Endothelial cell (in vitro differentiated cells): Measurements from ENCODE around the gene ITPRIPL2. TPM values are rescaled to one million over a fixed set of nuclear protein-coding genes. Genes with fewer than 3 reads are reported as not detected.

Experiments used
- DNase-seq: peaks from one replicate; pipeline ENCODE4 v3.0.0; 2021; ENCODE audit warnings: low spot score
- H3K27ac Mint-ChIP-seq: one replicate; pipeline ENCODE4 v1.8.0; 2021; ENCODE audit warnings: mixed read lengths, inconsistent platforms; ENCODE audit not compliant: unreplicated experiment
- H3K27me3 Mint-ChIP-seq: one replicate; pipeline ENCODE4 v1.8.0; 2021; ENCODE audit warnings: mild to moderate bottlenecking, moderate library complexity, mixed read lengths, inconsistent platforms; ENCODE audit not compliant: unreplicated experiment
- H3K36me3 Mint-ChIP-seq: one replicate; pipeline ENCODE4 v1.8.0; 2021; ENCODE audit warnings: mild to moderate bottlenecking, low read depth, mixed read lengths, inconsistent platforms; ENCODE audit not compliant: unreplicated experiment
- H3K4me1 Mint-ChIP-seq: one replicate; pipeline ENCODE4 v1.8.0; 2021; ENCODE audit warnings: mild to moderate bottlenecking, mixed read lengths, inconsistent platforms; ENCODE audit not compliant: unreplicated experiment
- H3K4me3 Mint-ChIP-seq: one replicate; pipeline ENCODE4 v1.8.0; 2021; ENCODE audit warnings: mild to moderate bottlenecking, mixed read lengths, inconsistent platforms; ENCODE audit not compliant: unreplicated experiment
- H3K9me3 Mint-ChIP-seq: one replicate; pipeline ENCODE4 v1.8.0; 2021; ENCODE audit warnings: mixed read lengths, inconsistent platforms; ENCODE audit not compliant: unreplicated experiment
- total RNA-seq: library from RNA; stranded (reverse); fragmentation: NEBNext Ultra II Directional; extraction: Animal tissue kit (Norgen Biotek cat#: 25700); gene quantifications from one replicate; pipeline ENCODE4 v1.2.1, GENCODE V29; 2021; ENCODE audit not compliant: unreplicated experiment
- TF ChIP-seq, protein P1 (sequence below): fragments of 200-600 bp; sonication (generic); IDR thresholded peaks from one replicate; pipeline ENCODE4 v1.5.0; 2021; ENCODE audit warnings: antibody characterized with exemption; ENCODE audit not compliant: unreplicated experiment

Gene ITPRIPL2
- total RNA-seq, 1 donor from 2014 or later = 65.1 TPM

- Mint-ChIP-seq H3K36me3 (no peaks in the 10 kb centered on the region), H3K27me3 (peaks cover 1% of the 10 kb centered on the region), H3K27ac (no peak overlapping the region), H3K4me3 (peak overlapping the region; percentile 23), H3K9me3 (no peaks in the 10 kb centered on the region), H3K4me1 (peaks cover 7% of the 10 kb centered on the region)
- TF ChIP-seq, protein P1, sequence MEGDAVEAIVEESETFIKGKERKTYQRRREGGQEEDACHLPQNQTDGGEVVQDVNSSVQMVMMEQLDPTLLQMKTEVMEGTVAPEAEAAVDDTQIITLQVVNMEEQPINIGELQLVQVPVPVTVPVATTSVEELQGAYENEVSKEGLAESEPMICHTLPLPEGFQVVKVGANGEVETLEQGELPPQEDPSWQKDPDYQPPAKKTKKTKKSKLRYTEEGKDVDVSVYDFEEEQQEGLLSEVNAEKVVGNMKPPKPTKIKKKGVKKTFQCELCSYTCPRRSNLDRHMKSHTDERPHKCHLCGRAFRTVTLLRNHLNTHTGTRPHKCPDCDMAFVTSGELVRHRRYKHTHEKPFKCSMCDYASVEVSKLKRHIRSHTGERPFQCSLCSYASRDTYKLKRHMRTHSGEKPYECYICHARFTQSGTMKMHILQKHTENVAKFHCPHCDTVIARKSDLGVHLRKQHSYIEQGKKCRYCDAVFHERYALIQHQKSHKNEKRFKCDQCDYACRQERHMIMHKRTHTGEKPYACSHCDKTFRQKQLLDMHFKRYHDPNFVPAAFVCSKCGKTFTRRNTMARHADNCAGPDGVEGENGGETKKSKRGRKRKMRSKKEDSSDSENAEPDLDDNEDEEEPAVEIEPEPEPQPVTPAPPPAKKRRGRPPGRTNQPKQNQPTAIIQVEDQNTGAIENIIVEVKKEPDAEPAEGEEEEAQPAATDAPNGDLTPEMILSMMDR = no peak
- DNase-seq = no peak
These were observed 11.4 kb upstream of the ITPRIPL2 start for GRCh38 chr16:19102187-19102872.

- peaks cover 5% of the 10 kb centered on the region for H3K27me3 Mint-ChIP-seq
- no peak overlapping the region for H3K4me3 Mint-ChIP-seq
- DNase-seq = no peak
- TF ChIP-seq, protein P1 = no peak
- H3K9me3 Mint-ChIP-seq = no peaks in the 10 kb centered on the region
- peaks cover 7% of the 10 kb centered on the region for H3K4me1 Mint-ChIP-seq
- no peak overlapping the region for H3K27ac Mint-ChIP-seq
- H3K36me3 Mint-ChIP-seq = no peaks in the 10 kb centered on the region
These were observed 9.2 kb upstream of the ITPRIPL2 start for GRCh38 chr16:19104607-19105006.

DNA sequence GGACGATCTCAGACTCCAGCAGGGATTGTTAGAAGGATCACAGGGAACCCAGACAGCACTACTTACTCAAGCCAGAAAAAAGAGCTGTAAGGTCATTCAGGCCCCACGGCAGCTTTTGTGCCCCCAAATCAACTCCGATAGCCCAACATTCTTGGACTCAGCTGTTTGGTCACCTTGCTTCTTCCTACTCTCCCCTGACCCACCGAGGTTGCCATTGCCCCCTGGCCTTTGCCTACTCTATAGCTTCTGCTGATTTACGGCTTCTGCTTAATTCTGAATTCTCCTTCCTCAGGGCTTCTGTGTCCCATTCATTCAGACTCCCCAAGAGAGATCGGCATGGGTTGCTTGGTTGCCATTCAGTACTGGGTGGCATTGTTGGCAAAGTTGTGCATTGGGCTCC, 8.6 kb upstream of the ITPRIPL2 start:
- TF ChIP-seq, protein P1 = no peak
- Mint-ChIP-seq H3K27ac (no peak overlapping the region), H3K9me3 (no peaks in the 10 kb centered on the region), H3K36me3 (no peaks in the 10 kb centered on the region), H3K4me1 (peaks cover 7% of the 10 kb centered on the region), H3K27me3 (peaks cover 5% of the 10 kb centered on the region), H3K4me3 (no peak overlapping the region)
- no peak for DNase-seq

DNA sequence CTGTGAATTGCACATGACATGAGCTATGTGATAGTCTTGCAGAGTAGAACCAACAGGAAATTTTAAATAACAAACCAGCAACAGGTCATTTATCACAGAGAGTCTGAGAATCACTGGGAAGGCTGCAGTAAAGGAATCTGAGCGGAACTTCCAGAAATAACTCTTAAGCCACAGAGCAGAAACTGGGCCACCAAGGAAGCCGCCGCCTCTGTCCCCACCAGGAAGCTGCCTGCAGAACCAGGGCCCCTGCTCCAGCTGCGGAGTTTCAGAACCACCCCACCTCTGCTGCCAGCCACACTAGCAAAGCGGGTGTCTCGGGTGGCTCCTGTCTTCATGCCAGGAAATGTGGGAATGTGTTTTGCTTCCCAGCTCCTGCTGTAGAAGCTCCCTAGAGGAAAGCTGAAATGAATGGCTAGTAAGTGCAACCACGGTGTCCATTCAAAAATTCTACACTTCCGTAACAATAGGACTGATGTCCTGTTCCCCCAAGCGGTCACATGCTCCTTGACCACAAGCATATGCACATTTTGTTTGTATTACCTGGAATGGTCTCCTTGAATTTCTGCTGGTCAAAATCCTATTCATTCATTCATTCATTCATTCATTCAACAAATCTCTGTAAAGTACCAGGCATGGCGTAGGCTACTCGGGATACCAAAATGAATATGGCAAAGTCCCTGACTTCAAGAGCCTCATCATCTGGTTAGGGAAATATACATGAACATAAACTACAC, 7.7 kb upstream of the ITPRIPL2 start:
- H3K27ac Mint-ChIP-seq = no peak overlapping the region

More for the DNA sequence above, 7.7 kb upstream of the ITPRIPL2 start:
- no peaks in the 10 kb centered on the region for H3K36me3 Mint-ChIP-seq
- no peaks in the 10 kb centered on the region for H3K9me3 Mint-ChIP-seq
- H3K27me3 Mint-ChIP-seq = peaks cover 6% of the 10 kb centered on the region
- no peak for DNase-seq
- no peak overlapping the region for H3K4me3 Mint-ChIP-seq
- H3K4me1 Mint-ChIP-seq = peaks cover 7% of the 10 kb centered on the region
- TF ChIP-seq, protein P1 = no peak
